ENCODE results near the gene ICE2.
A peak's percentile ranks its signal among the peaks of the same experiment; 100 is the strongest.

The ICE2 gene

DNA sequence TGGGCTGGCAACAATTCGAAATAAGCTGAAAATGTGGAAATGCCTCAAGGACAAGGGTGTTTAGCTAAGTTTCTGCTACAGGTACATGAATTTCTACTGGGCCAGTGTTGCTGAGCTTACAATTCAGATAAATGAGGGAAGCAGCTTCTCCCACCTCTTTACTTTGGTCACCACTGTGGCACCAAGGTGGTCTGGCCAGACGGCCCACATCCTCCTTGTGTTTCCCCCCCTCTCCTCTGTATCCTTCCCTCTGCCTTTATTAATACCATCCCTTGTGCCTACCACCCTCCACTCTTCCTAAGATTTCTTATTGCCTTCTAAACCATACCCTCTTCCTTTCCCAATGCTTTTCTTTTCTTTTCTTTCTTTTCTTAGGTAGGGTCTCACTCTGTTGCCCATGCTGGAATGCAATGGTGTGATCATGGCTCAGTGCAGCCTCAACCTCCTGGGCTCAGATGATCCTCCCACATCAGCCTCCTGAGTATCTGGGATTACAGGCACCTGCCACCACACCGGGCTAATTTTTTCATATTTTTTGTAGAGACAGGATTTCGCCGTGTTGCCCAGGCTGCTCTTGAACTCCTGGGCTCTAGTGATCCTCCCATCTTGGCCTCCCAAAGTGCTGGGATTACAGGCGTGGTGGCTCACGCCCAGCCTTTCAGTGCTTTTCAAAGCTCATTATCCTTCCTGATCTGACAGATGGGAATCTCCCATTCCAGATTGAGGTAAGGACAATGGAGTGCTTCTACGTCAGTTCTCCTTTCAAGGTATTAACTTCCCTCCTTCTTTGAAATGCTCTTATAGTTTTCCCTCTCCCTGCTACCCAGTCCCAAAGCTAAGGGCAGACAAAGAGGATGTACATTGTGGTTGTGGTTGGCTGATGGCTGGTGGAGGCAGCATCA lies 95.9 kb downstream of the ICE2 start:
- H3K4me2 ChIP-seq (ENCODE audit: low read length, poor library complexity, severe bottlenecking), result no peak overlapping the region
- H3K23ac ChIP-seq (ENCODE audit: low read length in 2 of 2), result no peak overlapping the region
- no peaks in the 10 kb centered on the region for H3K9me3 ChIP-seq (ENCODE audit: control insufficient read depth, low read length)
- no peak overlapping the region for H2BK5ac ChIP-seq (ENCODE audit: low read depth, low read length, poor library complexity, severe bottlenecking)
- H3K4ac ChIP-seq (ENCODE audit: low read depth in 1 of 2, low read length in 2 of 2), result peak overlapping the region in 1 of 2 experiments; percentile 57
- DNase-seq, result no peak
- no peak overlapping the region for H3K4me3 ChIP-seq (ENCODE audit: insufficient read depth in 1 of 2, low read depth in 1 of 2, low read length in 2 of 2)
- H2AK5ac ChIP-seq (ENCODE audit: low read length, severe bottlenecking), result no peak overlapping the region
- no peak overlapping the region for H2AFZ ChIP-seq (ENCODE audit: low read depth, low read length)
- no peaks in the 10 kb centered on the region for H3K27me3 ChIP-seq (ENCODE audit: control insufficient read depth in 1 of 2, insufficient read depth in 1 of 2, low read length in 2 of 2)
- H4K91ac ChIP-seq (ENCODE audit: low read length), result no peak overlapping the region
- peaks cover 9% of the 10 kb centered on the region for H3K4me1 ChIP-seq (ENCODE audit: control insufficient read depth, insufficient read depth, low read depth, low read length)
- H2BK12ac ChIP-seq (ENCODE audit: low read length in 2 of 2), result no peak overlapping the region
- no peak overlapping the region for H2BK15ac ChIP-seq (ENCODE audit: low read depth, poor library complexity, severe bottlenecking)
- no peak overlapping the region for H3K18ac ChIP-seq (ENCODE audit: low read depth in 1 of 2, low read length in 2 of 2)
- no peak overlapping the region for H4K8ac ChIP-seq (ENCODE audit: low read length)
- no peaks in the 10 kb centered on the region for H3K79me1 ChIP-seq (replicated peaks; ENCODE audit: low read length, poor library complexity, severe bottlenecking)
- H3K27ac ChIP-seq (ENCODE audit: low read length, poor library complexity, severe bottlenecking), result peak overlapping the region; percentile 58
- H3K14ac ChIP-seq (ENCODE audit: low read length in 2 of 2), result no peak overlapping the region
- peak overlapping the region; percentile 82 for H3K9ac ChIP-seq (ENCODE audit: low read length)
- peaks cover 22 to 87% of the 10 kb centered on the region in 2 experiments for H3K36me3 ChIP-seq (ENCODE audit: control insufficient read depth in 1 of 2, insufficient read depth in 2 of 2, low read depth in 1 of 2, low read length in 2 of 2)
- WGBS, result 95% methylated on average over 8 of the region's 8 CpGs
- no peak overlapping the region for H2BK120ac ChIP-seq (ENCODE audit: low read depth, low read length)

DNA sequence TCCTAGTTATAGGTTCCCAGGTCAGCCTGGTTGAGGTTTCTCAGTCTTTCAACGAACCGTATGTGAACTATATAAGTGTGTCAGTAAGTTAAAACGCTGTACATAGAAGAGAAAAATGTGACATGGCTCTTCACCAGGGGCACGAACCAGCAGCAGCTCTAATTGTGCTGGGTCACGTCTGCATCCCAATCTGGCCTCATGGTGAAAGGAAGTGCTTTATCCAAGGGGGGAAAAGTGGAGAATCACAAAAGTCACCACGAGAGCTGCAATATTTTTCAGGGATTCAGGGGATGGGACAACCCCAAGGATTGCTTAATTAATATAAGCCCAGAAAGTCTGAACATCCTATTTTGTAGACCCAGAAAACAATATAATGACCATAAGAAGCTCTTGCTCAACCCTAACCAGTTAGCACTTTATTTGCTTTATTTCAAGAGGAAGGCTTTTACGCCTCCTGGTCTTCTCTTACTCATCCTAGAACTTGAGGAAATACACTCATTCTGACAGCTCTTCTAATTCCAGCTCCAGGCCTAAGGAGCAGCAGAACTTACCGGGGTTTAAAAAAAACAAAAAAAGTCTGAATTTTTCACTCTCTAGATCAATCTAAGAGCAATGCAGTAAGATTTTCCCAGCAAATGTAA lies 97.7 kb downstream of the ICE2 start:
- peak overlapping the region; percentile 2 for H2BK15ac ChIP-seq (ENCODE audit: low read depth, poor library complexity, severe bottlenecking)
- peak overlapping the region; percentile 82 for H3K9ac ChIP-seq (ENCODE audit: low read length)
- peaks cover 14% of the 10 kb centered on the region for H3K4me1 ChIP-seq (ENCODE audit: control insufficient read depth, insufficient read depth, low read depth, low read length)
- H3K79me1 ChIP-seq (replicated peaks; ENCODE audit: low read length, poor library complexity, severe bottlenecking), result no peaks in the 10 kb centered on the region
- no peak overlapping the region for H3K4me2 ChIP-seq (ENCODE audit: low read length, poor library complexity, severe bottlenecking)
- H4K8ac ChIP-seq (ENCODE audit: low read length), result no peak overlapping the region
- H3K36me3 ChIP-seq (ENCODE audit: control insufficient read depth in 1 of 2, insufficient read depth in 2 of 2, low read depth in 1 of 2, low read length in 2 of 2), result peaks cover 28 to 91% of the 10 kb centered on the region in 2 experiments
- peak overlapping the region; percentile 76 for H3K27ac ChIP-seq (ENCODE audit: low read length, poor library complexity, severe bottlenecking)
- H3K14ac ChIP-seq (ENCODE audit: low read length in 2 of 2), result no peak overlapping the region
- no peak overlapping the region for H3K18ac ChIP-seq (ENCODE audit: low read depth in 1 of 2, low read length in 2 of 2)
- no peak overlapping the region for H3K4me3 ChIP-seq (ENCODE audit: insufficient read depth in 1 of 2, low read depth in 1 of 2, low read length in 2 of 2)
- H3K4ac ChIP-seq (ENCODE audit: low read depth in 1 of 2, low read length in 2 of 2), result no peak overlapping the region
- peak; percentile 70 for DNase-seq
- H3K27me3 ChIP-seq (ENCODE audit: control insufficient read depth in 1 of 2, insufficient read depth in 1 of 2, low read length in 2 of 2), result no peaks in the 10 kb centered on the region
- no peak overlapping the region for H2BK120ac ChIP-seq (ENCODE audit: low read depth, low read length)
- H2BK12ac ChIP-seq (ENCODE audit: low read length in 2 of 2), result no peak overlapping the region
- H2BK5ac ChIP-seq (ENCODE audit: low read depth, low read length, poor library complexity, severe bottlenecking), result no peak overlapping the region
- no peak overlapping the region for H2AFZ ChIP-seq (ENCODE audit: low read depth, low read length)
- 75% methylated on average over 8 of the region's 8 CpGs for WGBS
- no peaks in the 10 kb centered on the region for H3K9me3 ChIP-seq (ENCODE audit: control insufficient read depth, low read length)
- H3K23ac ChIP-seq (ENCODE audit: low read length in 2 of 2), result no peak overlapping the region
- H2AK5ac ChIP-seq (ENCODE audit: low read length, severe bottlenecking), result peak overlapping the region; percentile 61
- H4K91ac ChIP-seq (ENCODE audit: low read length), result no peak overlapping the region

DNA sequence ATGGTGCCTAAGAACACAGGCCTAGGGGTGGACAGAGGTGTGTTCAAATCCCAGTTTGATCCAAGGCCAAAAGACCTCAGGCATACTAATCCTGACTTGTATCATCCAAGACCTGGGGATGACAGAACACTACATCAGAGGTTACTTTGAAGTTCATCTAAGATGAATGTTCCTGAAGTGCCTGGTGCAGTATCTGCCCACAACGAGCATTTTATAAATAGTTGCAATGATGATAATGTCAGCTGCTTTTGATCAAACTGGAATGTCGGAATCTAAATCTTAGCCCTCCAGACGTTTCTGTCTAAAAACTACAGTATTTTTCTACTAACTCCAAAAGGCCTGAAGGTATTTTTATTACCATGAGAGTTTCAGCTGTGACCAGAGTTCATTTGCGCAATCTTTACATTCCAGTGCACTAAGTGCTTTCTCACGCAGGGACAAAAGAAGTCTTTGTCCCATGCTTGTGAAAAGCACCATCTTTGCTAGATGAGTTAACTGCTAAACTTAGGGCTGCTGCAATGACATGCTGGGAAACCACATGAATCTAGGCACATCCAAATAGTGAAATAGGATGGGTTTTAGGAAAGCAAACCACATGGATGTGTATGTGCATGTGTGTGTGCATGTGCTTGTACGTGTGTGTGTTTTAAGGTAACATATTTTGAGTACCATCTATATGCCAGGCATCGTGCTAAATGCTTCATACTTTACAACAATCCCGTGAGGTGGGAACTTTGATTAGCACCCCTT lies 99.2 kb downstream of the ICE2 start:
- peak overlapping the region; percentile 96 for H3K27ac ChIP-seq (ENCODE audit: low read length, poor library complexity, severe bottlenecking)
- no peak overlapping the region for H2AFZ ChIP-seq (ENCODE audit: low read depth, low read length)
- H2BK15ac ChIP-seq (ENCODE audit: low read depth, poor library complexity, severe bottlenecking), result no peak overlapping the region
- no peaks in the 10 kb centered on the region for H3K9me3 ChIP-seq (ENCODE audit: control insufficient read depth, low read length)
- H3K14ac ChIP-seq (ENCODE audit: low read length in 2 of 2), result no peak overlapping the region
- no peak overlapping the region for H3K4me2 ChIP-seq (ENCODE audit: low read length, poor library complexity, severe bottlenecking)
- peak overlapping the region in 1 of 2 experiments; percentile 6 for H2BK12ac ChIP-seq (ENCODE audit: low read length in 2 of 2)
- no peak overlapping the region for H3K4ac ChIP-seq (ENCODE audit: low read depth in 1 of 2, low read length in 2 of 2)
- no peaks in the 10 kb centered on the region for H3K27me3 ChIP-seq (ENCODE audit: control insufficient read depth in 1 of 2, insufficient read depth in 1 of 2, low read length in 2 of 2)
- H3K4me3 ChIP-seq (ENCODE audit: insufficient read depth in 1 of 2, low read depth in 1 of 2, low read length in 2 of 2), result peak overlapping the region in 1 of 2 experiments; percentile 2
- peaks cover 16% of the 10 kb centered on the region for H3K4me1 ChIP-seq (ENCODE audit: control insufficient read depth, insufficient read depth, low read depth, low read length)
- peak; percentile 98 for DNase-seq
- WGBS, result 42% methylated on average over 8 of the region's 8 CpGs
- peak overlapping the region; percentile 77 for H2AK5ac ChIP-seq (ENCODE audit: low read length, severe bottlenecking)
- H2BK5ac ChIP-seq (ENCODE audit: low read depth, low read length, poor library complexity, severe bottlenecking), result peak overlapping the region; percentile 31
- H4K8ac ChIP-seq (ENCODE audit: low read length), result no peak overlapping the region
- H3K36me3 ChIP-seq (ENCODE audit: control insufficient read depth in 1 of 2, insufficient read depth in 2 of 2, low read depth in 1 of 2, low read length in 2 of 2), result peaks cover 35 to 91% of the 10 kb centered on the region in 2 experiments
- H3K9ac ChIP-seq (ENCODE audit: low read length), result peak overlapping the region; percentile 82
- H2BK120ac ChIP-seq (ENCODE audit: low read depth, low read length), result no peak overlapping the region
- H3K79me1 ChIP-seq (replicated peaks; ENCODE audit: low read length, poor library complexity, severe bottlenecking), result no peaks in the 10 kb centered on the region
- H3K18ac ChIP-seq (ENCODE audit: low read depth in 1 of 2, low read length in 2 of 2), result no peak overlapping the region
- no peak overlapping the region for H3K23ac ChIP-seq (ENCODE audit: low read length in 2 of 2)
- no peak overlapping the region for H4K91ac ChIP-seq (ENCODE audit: low read length)

DNA sequence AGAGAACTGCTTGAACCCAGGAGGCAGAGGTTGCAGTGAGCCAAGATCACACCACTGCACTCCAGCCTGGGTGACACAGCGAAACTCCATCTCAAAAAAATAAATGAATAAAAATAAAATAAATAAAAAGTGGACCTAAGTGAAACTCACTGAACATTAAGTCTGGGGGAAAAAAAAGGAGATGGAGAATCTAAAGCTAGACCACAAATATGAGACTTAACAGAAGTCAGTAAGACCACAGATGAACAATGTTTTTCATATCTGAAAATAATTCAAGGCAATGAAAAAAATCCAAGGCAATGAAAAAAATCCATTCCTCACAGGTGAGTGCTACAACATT lies 99.8 kb downstream of the ICE2 start:
- Histone ChIP-seq H3K36me3 (ENCODE audit: control insufficient read depth in 1 of 2, insufficient read depth in 2 of 2, low read depth in 1 of 2, low read length in 2 of 2) (peaks cover 35 to 90% of the 10 kb centered on the region in 2 experiments), H3K79me1 (replicated peaks; ENCODE audit: low read length, poor library complexity, severe bottlenecking) (no peaks in the 10 kb centered on the region), H3K4ac (ENCODE audit: low read depth in 1 of 2, low read length in 2 of 2) (no peak overlapping the region), H3K4me3 (ENCODE audit: insufficient read depth in 1 of 2, low read depth in 1 of 2, low read length in 2 of 2) (no peak overlapping the region), H3K4me2 (ENCODE audit: low read length, poor library complexity, severe bottlenecking) (no peak overlapping the region), H4K8ac (ENCODE audit: low read length) (no peak overlapping the region), H4K91ac (ENCODE audit: low read length) (no peak overlapping the region), H3K4me1 (ENCODE audit: control insufficient read depth, insufficient read depth, low read depth, low read length) (peaks cover 16% of the 10 kb centered on the region), H2BK15ac (ENCODE audit: low read depth, poor library complexity, severe bottlenecking) (no peak overlapping the region), H3K9ac (ENCODE audit: low read length) (peak overlapping the region; percentile 82), H2BK5ac (ENCODE audit: low read depth, low read length, poor library complexity, severe bottlenecking) (peak overlapping the region; percentile 31), H3K23ac (ENCODE audit: low read length in 2 of 2) (no peak overlapping the region), H2BK12ac (ENCODE audit: low read length in 2 of 2) (no peak overlapping the region), H3K18ac (ENCODE audit: low read depth in 1 of 2, low read length in 2 of 2) (no peak overlapping the region), H3K27ac (ENCODE audit: low read length, poor library complexity, severe bottlenecking) (peak overlapping the region; percentile 96), H2AK5ac (ENCODE audit: low read length, severe bottlenecking) (no peak overlapping the region), H3K27me3 (ENCODE audit: control insufficient read depth in 1 of 2, insufficient read depth in 1 of 2, low read length in 2 of 2) (no peaks in the 10 kb centered on the region), H3K14ac (ENCODE audit: low read length in 2 of 2) (no peak overlapping the region), H2AFZ (ENCODE audit: low read depth, low read length) (no peak overlapping the region), H3K9me3 (ENCODE audit: control insufficient read depth, low read length) (no peaks in the 10 kb centered on the region), H2BK120ac (ENCODE audit: low read depth, low read length) (no peak overlapping the region)
- WGBS, result no CpG with 5 or more reads among the region's 1 CpG
- DNase-seq, result no peak
